Erythroblast (primary cell): ENCODE measurements around the gene RTN3.

Experiments used
- GATA1 ChIP-seq: IDR thresholded peaks from 2 replicates; pipeline ENCODE4 v1.6.1; 2011; ENCODE audit warnings: low read depth, mild to moderate bottlenecking, control low read depth, low read length, moderate library complexity
- POLR2A ChIP-seq: IDR thresholded peaks from 2 replicates; pipeline ENCODE4 v1.6.1; 2011; ENCODE audit warnings: mild to moderate bottlenecking, low read length

DNA sequence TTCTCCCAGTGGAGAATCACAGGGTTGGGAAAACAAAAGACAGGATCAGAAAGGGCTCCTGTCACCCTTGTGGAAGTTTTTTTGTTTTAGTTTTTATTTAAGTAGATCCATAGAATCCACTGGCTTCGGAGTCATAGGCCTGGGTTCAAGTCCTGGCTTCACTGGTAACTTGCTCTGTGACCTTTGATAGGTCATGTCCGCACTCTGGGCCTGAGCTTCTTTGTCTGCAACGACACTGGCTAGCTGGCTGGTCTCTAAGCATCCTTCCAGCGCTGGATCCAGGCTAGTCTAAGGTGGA, 85.9 kb downstream of the RTN3 start:
- TF ChIP-seq POLR2A (no peak), GATA1 (no peak)
